ENCODE measurements around the gene C1orf167. TPM values are rescaled to one million over a fixed set of nuclear protein-coding genes. Genes with fewer than 3 reads are reported as not detected.

Gene C1orf167
- total and polyA plus RNA-seq, 2 of the 13 experiments (the other 11 are each of a cell fraction or from before 2014, with no cell fraction given) = not detected

- TF ChIP-seq ZNF687 (CRISPR knock-in tag; IDR thresholded peaks at IDR 0.05) = peak; percentile 78
- TF ChIP-seq STAG1 (CRISPR knock-in tag; IDR thresholded peaks at IDR 0.05) = peak; percentile 98
- no peak for TF ChIP-seq NONO (IDR thresholded peaks at IDR 0.05)
- TF ChIP-seq NONO (CRISPR knock-in tag; conservative IDR thresholded peaks at IDR 0.05) = no peak
- TF ChIP-seq ZNF780A (CRISPR knock-in tag; IDR thresholded peaks at IDR 0.05) = no peak
- TF ChIP-seq MIER2 (CRISPR knock-in tag; IDR thresholded peaks at IDR 0.05) = peak; percentile 84; the same call in 1 of the 2 replicates
- TF ChIP-seq RNF219 (CRISPR knock-in tag; IDR thresholded peaks at IDR 0.05) = no peak
- 0 out of 2 replicates have a peak, but pooled peaks have one; percentile 53 for TF ChIP-seq ZBTB46 (CRISPR knock-in tag; IDR thresholded peaks at IDR 0.05; ENCODE audit: borderline replicate concordance)
- no peak for TF ChIP-seq GPBP1L1 (CRISPR knock-in tag; IDR thresholded peaks at IDR 0.05)
- TF ChIP-seq SMAD9 (CRISPR knock-in tag; IDR thresholded peaks at IDR 0.05) = no peak
- TF ChIP-seq GTF3A (CRISPR knock-in tag; conservative IDR thresholded peaks at IDR 0.05) = 0 out of 2 replicates have a peak, but pooled peaks have one; percentile 27
- no peak for TF ChIP-seq THAP9 (CRISPR knock-in tag; IDR thresholded peaks at IDR 0.05; ENCODE audit: borderline replicate concordance)
- TF ChIP-seq MEIS1 (CRISPR knock-in tag; IDR thresholded peaks at IDR 0.05; ENCODE audit: borderline replicate concordance) = peak; percentile 43; the same call in 1 of the 2 replicates
- TF ChIP-seq GATAD1 (CRISPR knock-in tag; IDR thresholded peaks at IDR 0.05) = 0 out of 2 replicates have a peak, but pooled peaks have one; percentile 44
- 0 out of 2 replicates have a peak, but pooled peaks have one; percentile 38 for TF ChIP-seq AHR (CRISPR knock-in tag; IDR thresholded peaks at IDR 0.05)
These were observed 76.6 kb downstream of the C1orf167 start (continued) for GRCh38 chr1:11838349-11839272.

Data from HepG2 (cell line).